ENCODE measurements around the gene EIF2B5. TPM values are rescaled to one million over a fixed set of nuclear protein-coding genes. Genes with fewer than 3 reads are reported as not detected.
A peak's percentile ranks its signal among the peaks of the same experiment; 100 is the strongest.

Gene EIF2B5
- polyA plus RNA-seq, 1 donor (not counting 4 experiments of a cell fraction or from before 2014, with no cell fraction given), result 37.9 TPM

- H3K27ac ChIP-seq (ENCODE audit: control insufficient read depth, insufficient read depth, low read length), result no peak overlapping the region
- dilution Hi-C loops (cut with MboI; ENCODE audit: extremely low pct_ligation_motif_present, low sequenced_read_pairs), result no loop called here
- FAIRE-seq, result peak; percentile 49
Measured at GRCh38 chr3:184110316-184110725, 24.8 kb upstream of the EIF2B5 start.

GRCh38 chr3:184116017-184116416 lies 19.1 kb upstream of the EIF2B5 start:
- H3K4me3 ChIP-seq (ENCODE audit: control insufficient read depth in 2 of 3, extremely low read depth in 1 of 3, insufficient read depth in 2 of 3, low read depth in 1 of 3, low read length in 3 of 3), result no peak overlapping the region
- FAIRE-seq (no peak), DNase-seq (ENCODE audit: low read depth, low spot score) (no peak)
- no peak for TF ChIP-seq EZH2 (IDR thresholded peaks at IDR 0.05; ENCODE audit: low read length)
- no peak for TF ChIP-seq CTCF (optimal IDR thresholded peaks at IDR 0.05 in 1 of 3, IDR thresholded peaks at IDR 0.05 in 1 of 3, conservative IDR thresholded peaks at IDR 0.05 in 1 of 3; ENCODE audit: extremely low read depth in 1 of 3, insufficient read depth in 2 of 3, low read length in 3 of 3)
- no peak overlapping the region for H3K4me2 ChIP-seq (ENCODE audit: control insufficient read depth, extremely low read depth, insufficient read depth, low read depth, low read length)
- no peaks in the 10 kb centered on the region for H4K20me1 ChIP-seq (ENCODE audit: control insufficient read depth, extremely low read depth, insufficient read depth, low read length)
- H3K4me1 ChIP-seq (ENCODE audit: control insufficient read depth, extremely low read depth, insufficient read depth, low read length), result no peaks in the 10 kb centered on the region
- H3K27me3 ChIP-seq (ENCODE audit: control insufficient read depth, extremely low read depth, insufficient read depth, low read length), result no peaks in the 10 kb centered on the region
- H2AFZ ChIP-seq (ENCODE audit: control insufficient read depth, low read length), result no peak overlapping the region
- H3K36me3 ChIP-seq (ENCODE audit: control insufficient read depth in 2 of 2, extremely low read depth in 1 of 2, insufficient read depth in 2 of 2, low read length in 2 of 2), result no peaks in the 10 kb centered on the region
- no peak overlapping the region for H3K27ac ChIP-seq (ENCODE audit: control insufficient read depth, insufficient read depth, low read length)
- no peaks in the 10 kb centered on the region for H3K9me1 ChIP-seq (ENCODE audit: control insufficient read depth, extremely low read depth, insufficient read depth, low read length)
- H3K9ac ChIP-seq (ENCODE audit: control insufficient read depth, extremely low read depth, insufficient read depth, low read length), result no peak overlapping the region
- H3K79me2 ChIP-seq (ENCODE audit: control insufficient read depth, insufficient read depth, low read length), result no peaks in the 10 kb centered on the region
- H3K9me3 ChIP-seq (ENCODE audit: control insufficient read depth, low read depth, low read length), result no peaks in the 10 kb centered on the region
- dilution Hi-C loops (cut with MboI; ENCODE audit: extremely low pct_ligation_motif_present, low sequenced_read_pairs), result no loop called here

More at GRCh38 chr3:184110316-184110725, 24.8 kb upstream of the EIF2B5 start:
- no peak for DNase-seq (ENCODE audit: low read depth, low spot score)
- no peaks in the 10 kb centered on the region for H3K27me3 ChIP-seq (ENCODE audit: control insufficient read depth, extremely low read depth, insufficient read depth, low read length)
- H3K4me1 ChIP-seq (ENCODE audit: control insufficient read depth, extremely low read depth, insufficient read depth, low read length), result peaks cover 5% of the 10 kb centered on the region
- H3K9ac ChIP-seq (ENCODE audit: control insufficient read depth, extremely low read depth, insufficient read depth, low read length), result no peak overlapping the region
- H3K9me1 ChIP-seq (ENCODE audit: control insufficient read depth, extremely low read depth, insufficient read depth, low read length), result no peaks in the 10 kb centered on the region
- H3K36me3 ChIP-seq (ENCODE audit: control insufficient read depth in 2 of 2, extremely low read depth in 1 of 2, insufficient read depth in 2 of 2, low read length in 2 of 2), result no peaks in the 10 kb centered on the region
- H3K4me2 ChIP-seq (ENCODE audit: control insufficient read depth, extremely low read depth, insufficient read depth, low read depth, low read length), result no peak overlapping the region
- H3K4me3 ChIP-seq (ENCODE audit: control insufficient read depth in 2 of 3, extremely low read depth in 1 of 3, insufficient read depth in 2 of 3, low read depth in 1 of 3, low read length in 3 of 3), result no peak overlapping the region
- no peaks in the 10 kb centered on the region for H3K79me2 ChIP-seq (ENCODE audit: control insufficient read depth, insufficient read depth, low read length)
- no peaks in the 10 kb centered on the region for H4K20me1 ChIP-seq (ENCODE audit: control insufficient read depth, extremely low read depth, insufficient read depth, low read length)
- H3K9me3 ChIP-seq (ENCODE audit: control insufficient read depth, low read depth, low read length), result no peaks in the 10 kb centered on the region
- TF ChIP-seq EZH2 (IDR thresholded peaks at IDR 0.05; ENCODE audit: low read length), result no peak
- TF ChIP-seq CTCF (optimal IDR thresholded peaks at IDR 0.05 in 1 of 3, IDR thresholded peaks at IDR 0.05 in 1 of 3, conservative IDR thresholded peaks at IDR 0.05 in 1 of 3; ENCODE audit: extremely low read depth in 1 of 3, insufficient read depth in 2 of 3, low read length in 3 of 3), result no peak
- no peak overlapping the region for H2AFZ ChIP-seq (ENCODE audit: control insufficient read depth, low read length)
